HFF-Myc (cell line): ENCODE results near the gene FERMT1.
"Not testable (repeated sequence)": the region's sequence is repeated elsewhere in the genome, so short reads cannot be mapped to it uniquely, and the experiment has no call there.

Source experiments
- DNase-seq: peaks from one replicate; pipeline ENCODE4 v3.0.0-alpha.2; 2011; ENCODE audit warnings: low read depth; ENCODE audit errors: extremely low read depth
- H3K4me3 ChIP-seq: replicated peaks from 2 replicates; pipeline ENCODE4 v1.5.1; 2011; ENCODE audit warnings: low read depth, mild to moderate bottlenecking, control low read depth, low read length
- TF ChIP-seq, protein P1 (sequence below): IDR thresholded peaks from 2 replicates; pipeline ENCODE4 v1.5.1; 2012; ENCODE audit warnings: mild to moderate bottlenecking, low read depth, low read length, control low read depth; ENCODE audit errors: missing control alignments

The FERMT1 gene

DNA sequence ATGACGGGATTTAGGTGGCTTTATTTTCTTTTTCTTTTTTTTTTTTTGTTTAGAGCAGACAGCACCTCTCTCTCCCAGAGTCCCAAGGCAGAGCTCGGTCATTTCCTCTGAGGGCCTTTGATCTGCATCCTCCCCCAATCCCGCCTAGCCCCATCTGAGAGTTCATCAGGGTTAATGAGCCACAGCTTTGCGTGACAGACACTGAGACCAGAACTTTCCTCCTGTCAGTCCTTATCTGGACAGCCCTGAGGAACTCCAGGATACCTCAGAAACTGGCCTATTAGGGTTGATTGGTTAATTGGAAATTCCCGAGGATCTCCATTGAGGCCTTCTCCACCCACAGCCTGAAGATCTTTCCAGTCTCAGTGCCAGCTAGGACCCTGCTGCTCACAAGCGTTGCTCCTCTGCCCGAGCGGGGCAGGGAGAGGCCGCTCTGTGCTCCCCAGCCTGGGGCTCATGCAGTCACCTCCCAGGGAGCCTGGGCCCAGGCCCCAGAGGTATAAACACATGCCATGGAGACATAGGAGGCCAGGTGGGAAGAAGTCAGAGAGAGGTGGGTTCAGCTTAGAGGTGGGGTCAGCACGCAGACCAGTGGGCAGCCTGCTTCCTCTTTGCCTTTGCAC lies 67.6 kb downstream of the FERMT1 start:
- DNase-seq, result no peak
- H3K4me3 ChIP-seq, result no peak overlapping the region
- TF ChIP-seq, protein P1, sequence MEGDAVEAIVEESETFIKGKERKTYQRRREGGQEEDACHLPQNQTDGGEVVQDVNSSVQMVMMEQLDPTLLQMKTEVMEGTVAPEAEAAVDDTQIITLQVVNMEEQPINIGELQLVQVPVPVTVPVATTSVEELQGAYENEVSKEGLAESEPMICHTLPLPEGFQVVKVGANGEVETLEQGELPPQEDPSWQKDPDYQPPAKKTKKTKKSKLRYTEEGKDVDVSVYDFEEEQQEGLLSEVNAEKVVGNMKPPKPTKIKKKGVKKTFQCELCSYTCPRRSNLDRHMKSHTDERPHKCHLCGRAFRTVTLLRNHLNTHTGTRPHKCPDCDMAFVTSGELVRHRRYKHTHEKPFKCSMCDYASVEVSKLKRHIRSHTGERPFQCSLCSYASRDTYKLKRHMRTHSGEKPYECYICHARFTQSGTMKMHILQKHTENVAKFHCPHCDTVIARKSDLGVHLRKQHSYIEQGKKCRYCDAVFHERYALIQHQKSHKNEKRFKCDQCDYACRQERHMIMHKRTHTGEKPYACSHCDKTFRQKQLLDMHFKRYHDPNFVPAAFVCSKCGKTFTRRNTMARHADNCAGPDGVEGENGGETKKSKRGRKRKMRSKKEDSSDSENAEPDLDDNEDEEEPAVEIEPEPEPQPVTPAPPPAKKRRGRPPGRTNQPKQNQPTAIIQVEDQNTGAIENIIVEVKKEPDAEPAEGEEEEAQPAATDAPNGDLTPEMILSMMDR, result no peak

DNA sequence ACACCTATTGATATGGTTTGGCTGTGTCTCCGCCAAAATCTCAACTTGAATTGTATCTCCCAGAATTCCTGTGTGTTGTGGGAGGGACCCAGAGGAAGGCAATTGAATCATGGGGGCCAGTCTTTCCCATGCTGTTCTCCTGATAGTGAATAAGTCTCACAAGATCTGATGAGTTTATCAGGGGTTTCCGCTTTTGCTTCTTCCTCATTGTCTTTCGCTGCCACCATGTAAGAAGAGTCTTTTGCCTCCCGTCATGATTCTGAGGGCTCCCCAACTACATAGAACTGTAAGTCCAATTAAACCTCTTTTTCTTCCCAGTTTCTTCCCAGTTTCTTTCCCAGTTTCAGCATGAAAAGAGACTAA lies 68.2 kb downstream of the FERMT1 start:
- not testable (repeated sequence) for H3K4me3 ChIP-seq, DNase-seq

DNA sequence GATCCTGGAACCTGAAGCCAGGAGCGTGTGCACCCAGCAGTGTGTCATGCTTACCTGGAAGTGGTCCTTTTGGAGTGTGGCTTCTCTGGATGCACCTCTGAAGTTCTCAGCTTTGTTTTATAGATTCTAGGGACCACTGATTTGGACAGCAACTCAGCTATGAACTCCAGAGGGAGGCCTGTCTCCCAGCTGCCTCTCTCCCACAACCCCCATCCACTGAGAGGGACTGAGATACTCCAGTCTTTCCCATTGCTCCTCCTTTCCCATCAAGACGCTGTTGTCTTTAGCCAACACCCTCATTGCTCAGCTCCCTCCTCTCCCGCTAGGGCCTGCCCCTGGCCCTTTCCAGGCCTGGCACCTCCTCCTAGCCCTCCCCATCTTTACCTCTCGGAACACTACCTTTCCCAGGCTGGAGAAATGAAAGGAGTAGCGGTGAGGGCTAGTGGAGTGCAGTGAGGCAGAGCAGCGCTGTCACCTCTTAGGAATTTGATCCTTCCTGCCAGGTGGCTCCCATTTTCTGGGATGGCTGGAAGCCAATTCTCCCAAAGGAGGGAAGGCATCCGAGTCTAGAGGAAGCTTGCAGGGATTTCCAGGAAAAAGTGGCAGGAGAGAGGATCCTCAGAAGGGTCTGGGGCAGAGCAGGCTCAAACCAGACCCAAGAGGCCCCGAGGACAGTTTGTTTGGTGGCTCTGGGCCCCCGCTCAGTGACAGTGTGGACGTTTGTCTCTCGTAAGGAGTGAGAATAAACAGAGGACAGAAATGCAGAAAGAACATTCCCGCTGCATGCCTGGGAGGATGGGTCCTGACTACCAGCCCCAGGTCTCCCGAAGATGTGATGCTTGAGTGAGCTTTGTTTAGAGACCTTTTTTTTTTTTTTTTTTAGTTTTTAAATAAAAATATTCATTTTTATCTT lies 68.8 kb downstream of the FERMT1 start, which contains the start of gene LRRN4:
LRRN4 (minus strand) TSS at position 285 of the 913 bp plus-strand sequence. CDS start 1,261 bp downstream, outside the sequence.
- DNase-seq, result peak; percentile 37
- TF ChIP-seq, protein P1, result no peak
- no peak within 1 kb of the TSS for H3K4me3 ChIP-seq

DNA sequence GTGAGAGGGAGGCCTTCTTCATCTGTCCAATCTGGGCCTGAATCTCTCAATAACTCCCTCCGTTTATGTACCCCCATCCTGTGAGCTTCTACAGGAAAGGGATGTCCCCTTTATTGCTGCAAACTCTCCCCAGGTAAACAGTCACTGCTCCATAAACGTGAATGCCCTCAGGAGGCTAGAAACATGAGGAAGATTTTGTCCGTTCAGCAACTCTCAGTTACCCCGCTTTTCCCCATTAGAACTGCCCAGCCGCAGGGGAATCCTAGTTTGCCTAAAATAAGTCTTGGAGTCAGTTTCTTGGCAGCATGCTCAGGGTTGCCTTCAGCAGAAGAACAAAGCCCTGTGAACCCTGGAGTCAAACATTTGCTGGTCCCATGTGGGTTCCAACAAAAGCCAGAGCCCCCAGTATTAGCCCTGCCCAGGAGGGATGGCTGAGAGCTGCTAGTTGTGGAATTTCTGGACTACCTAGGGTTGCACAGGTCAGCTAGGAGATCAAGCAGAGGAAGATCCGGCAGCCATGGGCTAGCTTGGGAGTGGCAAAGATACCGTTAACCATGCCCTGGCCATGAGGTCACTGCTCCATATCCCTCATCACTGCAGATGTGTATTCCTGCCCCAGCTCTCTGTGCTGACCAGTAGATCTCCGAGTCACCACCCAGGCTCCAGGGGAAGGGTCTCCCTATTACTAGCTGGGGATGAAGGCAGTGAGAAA lies 69.6 kb downstream of the FERMT1 start:
- H3K4me3 ChIP-seq, result no peak overlapping the region
- TF ChIP-seq, protein P1, result no peak
- no peak for DNase-seq

DNA sequence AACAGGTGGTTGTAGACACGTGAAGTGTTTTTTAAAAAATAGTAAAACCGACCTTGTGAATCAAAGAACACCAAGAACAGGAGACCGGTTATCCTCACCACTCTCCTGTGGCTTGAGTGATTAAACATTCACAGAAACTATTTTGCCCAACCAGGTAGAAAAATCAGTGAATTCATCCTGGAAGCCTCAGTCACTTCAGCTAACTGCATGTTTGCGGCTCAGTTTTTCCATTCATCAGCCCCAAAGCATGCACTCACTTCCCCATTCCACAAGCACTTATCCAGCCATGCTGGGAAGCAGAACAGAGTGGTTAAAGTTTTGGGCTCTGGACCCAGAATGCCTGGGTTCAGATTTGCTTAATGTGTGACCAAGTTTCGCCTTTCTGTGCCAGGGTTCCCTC lies 71.3 kb downstream of the FERMT1 start:
- no peak for DNase-seq
- TF ChIP-seq, protein P1, result no peak
- peak overlapping the region; percentile 35 for H3K4me3 ChIP-seq

DNA sequence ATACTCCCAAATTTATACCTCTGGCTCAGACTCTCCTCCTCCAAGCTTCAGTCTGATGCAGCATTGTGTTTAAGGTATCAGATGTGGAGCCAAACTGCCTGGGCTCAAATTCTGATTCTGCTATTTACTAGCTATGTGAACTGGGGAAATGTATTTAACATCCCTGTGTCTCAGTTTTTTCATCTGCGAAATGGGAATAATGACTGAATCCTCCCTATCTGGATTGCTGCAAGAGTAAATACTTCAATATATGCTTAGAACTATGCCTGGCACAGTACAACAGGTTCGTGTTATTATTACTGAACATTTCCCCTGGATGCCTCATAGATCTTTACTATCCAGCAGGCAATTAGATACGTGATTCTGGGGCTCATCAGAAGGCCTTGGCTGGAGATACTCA lies 74.4 kb downstream of the FERMT1 start:
- H3K4me3 ChIP-seq, result no peak overlapping the region
- TF ChIP-seq, protein P1, result no peak
- DNase-seq, result no peak

DNA sequence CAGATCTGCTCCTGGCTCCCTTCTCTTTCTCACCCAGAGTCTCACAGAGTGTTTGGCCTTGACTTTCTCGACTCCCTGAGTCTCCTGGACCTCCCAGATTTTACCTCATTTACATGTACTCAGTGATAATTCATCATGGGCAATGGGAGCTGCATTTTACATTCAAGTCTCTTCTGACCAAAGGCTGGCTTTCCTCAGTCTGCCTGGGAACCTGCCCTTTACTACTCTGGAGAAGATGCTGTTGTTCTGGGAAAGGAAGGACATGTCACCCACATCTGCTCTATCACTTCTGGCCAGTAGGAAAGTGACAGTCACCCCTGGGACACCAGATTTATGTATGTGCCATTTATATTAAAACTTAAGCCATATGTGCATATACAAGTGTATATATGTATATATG lies 76.4 kb downstream of the FERMT1 start:
- DNase-seq, result no peak
- no peak overlapping the region for H3K4me3 ChIP-seq
- TF ChIP-seq, protein P1, result no peak
